Erythroblast (primary cell): ENCODE data around the gene BCAR3.
A peak's percentile ranks its signal among the peaks of the same experiment; 100 is the strongest.

Source experiments
- DNase-seq, 2 experiments: peaks; one replicate each; lab custom pipeline; 2025; lab: John Stamatoyannopoulos, UW
- GATA1 ChIP-seq: IDR thresholded peaks from 2 replicates; pipeline ENCODE4 v1.6.1; 2011; ENCODE audit warnings: low read depth, mild to moderate bottlenecking, control low read depth, low read length, moderate library complexity
- POLR2A ChIP-seq: IDR thresholded peaks from 2 replicates; pipeline ENCODE4 v1.6.1; 2011; ENCODE audit warnings: mild to moderate bottlenecking, low read length

The BCAR3 gene

DNA sequence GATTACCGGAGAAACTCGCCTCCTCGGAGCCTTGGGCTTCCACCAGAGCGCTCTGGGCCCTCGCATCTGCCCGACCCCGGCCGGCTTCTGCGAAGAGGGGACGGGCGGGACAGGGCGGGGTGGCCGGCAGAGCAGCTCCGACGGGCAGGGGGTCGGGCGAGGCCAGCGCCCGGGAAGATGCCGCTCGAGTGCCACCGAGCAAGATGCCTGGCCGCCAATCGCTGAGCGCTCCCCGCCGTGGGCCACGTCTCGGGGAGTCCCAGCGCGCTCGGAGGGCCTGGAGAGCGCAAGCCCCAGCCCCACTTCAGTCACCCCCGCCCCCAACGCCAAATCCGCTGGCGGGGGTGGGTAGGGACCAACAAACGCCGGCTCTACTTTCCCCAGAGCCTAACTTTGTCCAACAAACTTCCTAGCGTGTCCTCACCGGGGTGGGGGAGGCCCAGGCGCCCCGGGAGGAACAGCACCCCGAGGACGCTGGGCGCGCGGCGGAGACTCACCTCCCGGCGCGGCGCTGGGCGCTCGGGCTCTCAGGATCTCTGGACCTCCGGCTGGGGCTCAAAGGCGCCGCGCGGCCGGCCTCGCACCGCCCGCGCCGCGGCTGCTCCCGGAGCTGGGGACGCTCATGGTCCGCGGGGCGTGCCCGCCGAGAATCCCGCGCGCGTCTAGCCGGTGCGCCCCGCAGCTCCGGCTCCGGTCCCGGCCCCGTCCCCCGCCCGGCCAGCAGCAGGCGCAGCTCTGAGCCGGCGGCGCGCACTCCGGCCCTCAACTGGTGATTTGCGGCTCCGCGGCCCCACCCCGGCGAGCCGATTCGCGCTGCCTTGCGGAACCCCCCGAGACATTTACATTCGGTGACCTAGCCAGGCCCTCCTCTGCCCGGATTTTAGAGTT, at the start of gene BCAR3:
BCAR3 (minus strand) TSS at position 737 of the 888 bp plus-strand sequence. CDS start 6,907 bp downstream, outside the sequence.
- TF ChIP-seq POLR2A (no peak), GATA1 (no peak)
- peak; percentile 58 to 61 for DNase-seq

DNA sequence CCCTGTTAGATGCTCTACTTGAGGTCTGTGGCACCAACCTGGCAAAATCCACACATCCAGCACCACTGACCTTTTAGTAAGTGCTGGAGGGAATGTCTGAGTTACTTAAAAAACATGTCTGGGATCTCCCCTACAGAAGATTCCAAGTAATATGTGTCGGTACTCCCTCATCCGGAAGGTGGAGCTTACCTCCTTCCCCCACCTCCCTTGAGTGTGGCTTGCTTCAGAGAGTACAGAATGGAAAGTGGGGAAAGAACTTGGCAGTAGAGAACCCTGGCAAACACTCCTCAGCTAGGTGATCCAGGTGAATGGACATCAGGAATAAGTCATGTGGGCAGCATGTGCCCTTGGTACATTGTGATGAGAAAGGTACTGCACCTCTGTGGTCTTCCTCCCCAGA, 49.0 kb upstream of the BCAR3 start:
- no peak for TF ChIP-seq POLR2A
- no peak for DNase-seq

DNA sequence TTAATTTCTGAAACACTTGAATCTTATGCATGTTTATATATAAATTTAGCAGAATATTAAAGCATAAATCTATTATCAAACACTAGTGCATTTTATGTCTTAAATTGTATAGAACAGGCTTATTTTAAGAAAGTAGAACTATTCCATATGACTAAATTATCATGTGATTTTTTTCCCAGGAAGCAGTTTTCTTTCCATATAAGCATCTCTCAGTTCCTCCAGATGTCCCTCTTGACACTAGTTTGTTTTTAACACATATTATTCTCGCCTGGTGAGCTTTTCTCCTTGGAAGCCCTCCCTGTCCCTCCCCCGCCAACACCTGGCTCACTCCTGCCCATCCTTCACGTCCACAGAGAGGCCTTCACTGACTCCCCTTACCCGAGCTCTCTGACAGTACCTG, 48.3 kb upstream of the BCAR3 start:
- no peak for TF ChIP-seq GATA1
- TF ChIP-seq POLR2A, result no peak
- no peak for DNase-seq

DNA sequence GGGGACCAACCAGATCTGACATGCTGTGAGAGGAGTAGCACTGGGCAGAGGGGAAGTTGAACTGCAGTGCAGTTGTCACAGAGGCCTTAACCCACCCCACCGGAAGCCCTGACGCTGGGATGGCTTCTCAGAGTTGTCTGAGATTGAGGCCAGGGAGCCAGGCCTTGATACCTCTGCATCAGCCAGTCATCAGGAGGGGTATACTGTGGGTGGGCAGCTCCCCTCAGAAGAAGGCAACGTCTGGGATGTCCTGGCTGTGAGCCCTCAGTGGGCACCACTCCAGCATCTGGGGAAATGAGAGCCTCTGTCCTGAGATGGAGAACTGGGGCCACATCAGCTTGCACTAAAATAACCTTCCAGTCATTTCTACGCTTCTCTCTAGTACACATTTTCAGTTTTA, 47.9 kb upstream of the BCAR3 start:
- no peak for DNase-seq
- TF ChIP-seq POLR2A (no peak), GATA1 (no peak)

DNA sequence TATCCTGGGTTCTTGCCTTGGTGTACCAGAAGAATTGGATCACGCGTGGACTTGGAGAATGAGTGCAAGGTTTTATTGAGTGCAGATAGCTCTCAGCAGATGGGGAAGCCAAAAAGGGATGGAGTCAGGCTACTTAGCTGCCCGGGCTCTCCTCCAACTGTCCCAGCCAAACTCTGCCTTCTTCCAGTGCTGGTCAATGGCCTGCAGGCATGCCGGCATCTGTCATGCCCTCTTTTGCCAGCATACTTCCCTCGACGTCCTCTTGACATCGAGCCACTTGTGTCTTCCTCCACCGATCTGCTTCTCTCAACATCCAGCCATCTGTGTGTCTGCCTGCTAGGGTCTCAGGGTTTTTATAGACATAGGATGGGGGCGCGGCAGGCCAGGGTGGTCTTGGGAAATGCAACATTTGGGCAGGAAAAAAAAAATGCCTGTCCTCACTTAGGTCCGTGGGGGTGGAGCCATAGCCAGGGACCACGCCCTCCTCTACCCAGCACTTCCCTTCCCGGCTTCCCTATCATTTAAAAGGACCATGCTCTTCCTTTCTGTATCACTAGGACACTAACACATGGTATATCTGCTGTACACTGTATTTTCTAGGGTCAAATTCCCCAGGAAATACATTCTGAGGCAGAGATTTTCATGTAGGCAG, 47.0 kb upstream of the BCAR3 start:
- DNase-seq, result no peak
- no peak for TF ChIP-seq GATA1
- no peak for TF ChIP-seq POLR2A

DNA sequence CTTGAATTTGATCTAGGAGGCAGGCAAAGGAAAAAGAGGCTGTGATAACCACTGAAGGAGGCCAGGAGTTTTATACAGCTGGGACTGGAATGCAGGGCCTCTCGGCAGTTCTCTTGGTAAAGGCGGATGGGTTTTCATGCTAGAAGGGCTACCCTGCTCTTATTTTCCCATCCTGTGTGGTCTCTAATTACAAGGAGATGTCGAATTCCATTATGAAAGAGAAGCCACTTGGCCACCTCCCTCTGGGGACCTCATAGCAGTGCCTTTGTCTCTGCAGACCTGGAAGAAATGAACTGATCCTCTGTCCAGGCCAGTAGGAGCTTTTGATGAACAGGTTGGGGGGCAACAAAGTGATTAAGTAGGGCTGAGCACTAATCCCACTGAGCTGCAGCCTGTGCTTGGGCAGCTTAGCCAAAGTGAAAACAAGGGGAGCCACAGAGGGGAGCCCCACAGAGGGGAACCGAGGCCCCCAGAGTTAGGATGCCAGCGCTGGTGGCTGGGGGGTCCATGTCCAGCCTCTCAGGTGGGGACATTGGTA, 42.2 kb upstream of the BCAR3 start:
- no peak for DNase-seq
- no peak for TF ChIP-seq POLR2A
- TF ChIP-seq GATA1, result no peak

DNA sequence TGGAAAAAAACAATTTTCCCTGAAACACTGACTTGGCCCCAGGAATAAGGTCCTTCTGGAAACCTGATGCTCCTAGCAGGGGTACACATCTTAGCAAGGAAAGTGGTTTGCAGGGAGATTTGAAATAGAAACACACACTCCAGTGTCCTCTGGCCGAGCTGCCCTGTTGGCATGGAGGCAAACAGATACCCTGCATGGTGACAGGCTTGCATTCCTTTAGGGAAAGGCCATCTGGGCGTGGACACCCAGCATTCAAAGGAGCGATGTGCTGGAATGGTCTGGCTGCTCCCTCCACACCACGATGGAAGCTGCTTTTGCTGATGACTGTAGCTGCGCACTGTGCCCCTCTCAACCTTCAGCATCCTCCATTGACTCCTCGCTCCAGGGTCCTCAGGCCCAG, 41.5 kb upstream of the BCAR3 start:
- TF ChIP-seq GATA1, result no peak
- TF ChIP-seq POLR2A, result no peak
- DNase-seq, result no peak

DNA sequence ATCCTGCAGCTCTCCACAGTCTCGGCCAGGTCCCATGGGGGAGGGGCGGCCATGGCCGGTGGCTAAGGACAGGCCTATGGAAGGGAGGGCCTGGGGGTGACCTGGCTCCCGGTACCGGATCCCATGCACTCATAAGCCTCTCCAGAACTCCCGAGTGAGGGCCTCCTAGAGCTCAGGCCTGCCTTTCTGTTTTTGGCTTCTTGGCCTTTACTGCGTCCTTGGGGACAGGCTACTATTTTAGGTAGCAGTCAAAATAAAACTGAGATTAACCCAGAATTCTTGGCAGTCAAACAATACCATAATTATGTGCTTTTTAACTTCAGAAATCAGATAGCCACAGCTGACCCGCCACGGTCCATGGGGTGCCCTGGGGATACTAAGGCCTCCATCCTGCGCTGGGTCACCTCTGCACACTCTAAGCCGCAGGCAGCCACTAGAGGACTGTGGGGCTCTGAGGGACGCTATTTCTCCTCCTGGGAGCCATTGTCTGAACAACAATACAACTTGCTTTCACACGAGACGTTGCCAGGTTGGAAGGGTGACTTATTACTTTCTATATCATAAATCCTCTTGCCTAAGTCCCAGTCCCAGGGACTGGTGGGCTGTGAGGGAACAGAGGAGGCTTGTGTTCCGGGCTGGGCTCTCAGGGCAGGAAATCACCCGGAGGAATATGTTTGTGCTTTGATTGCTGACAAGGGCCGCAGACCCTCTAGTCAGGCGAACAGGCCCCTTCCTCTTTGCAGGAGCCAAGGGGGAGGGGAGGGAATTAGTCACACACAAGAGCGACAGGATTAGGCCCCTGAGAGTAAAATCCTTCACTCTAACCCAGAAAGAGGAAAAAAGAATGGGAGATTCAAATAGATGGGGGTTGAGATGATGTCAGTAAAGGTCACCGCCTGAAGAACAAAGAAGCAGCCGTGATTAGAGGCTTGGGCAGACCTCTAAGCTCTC, 40.7 kb upstream of the BCAR3 start:
- no peak for TF ChIP-seq POLR2A
- TF ChIP-seq GATA1, result no peak
- DNase-seq, result no peak

DNA sequence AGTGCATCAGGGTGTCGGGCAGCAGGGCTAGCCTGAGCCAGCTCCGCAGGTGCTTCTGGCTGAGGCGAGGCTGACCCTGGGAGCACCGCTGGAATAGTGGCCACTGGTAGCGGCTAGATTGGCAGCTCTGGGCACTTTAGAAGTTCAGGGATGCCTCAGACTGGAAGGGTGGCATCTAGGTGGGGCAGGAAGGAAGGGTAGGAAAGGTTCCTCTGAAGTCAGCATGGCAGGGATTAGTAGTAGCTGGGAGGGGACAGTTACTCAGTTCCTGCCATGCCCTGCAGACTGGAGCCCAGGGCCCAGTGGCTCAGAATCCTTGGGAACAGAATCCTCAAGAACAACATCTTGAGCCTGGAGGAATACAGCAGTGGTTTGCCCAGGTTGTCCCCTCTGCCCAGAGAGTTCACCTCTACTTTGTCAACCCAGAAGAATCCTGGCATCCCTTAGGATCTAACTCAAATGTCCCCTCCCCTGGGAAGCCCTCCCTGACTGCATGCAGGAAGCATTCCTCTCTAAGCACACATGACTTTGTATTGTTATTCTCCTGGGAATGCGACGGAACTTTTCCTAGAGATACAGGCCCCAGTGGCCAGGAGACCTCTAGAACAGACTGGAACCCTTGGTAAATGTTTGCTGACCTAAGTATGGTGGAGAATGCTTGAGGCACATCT, 39.5 kb upstream of the BCAR3 start:
- TF ChIP-seq POLR2A, result no peak
- TF ChIP-seq GATA1, result no peak

DNA sequence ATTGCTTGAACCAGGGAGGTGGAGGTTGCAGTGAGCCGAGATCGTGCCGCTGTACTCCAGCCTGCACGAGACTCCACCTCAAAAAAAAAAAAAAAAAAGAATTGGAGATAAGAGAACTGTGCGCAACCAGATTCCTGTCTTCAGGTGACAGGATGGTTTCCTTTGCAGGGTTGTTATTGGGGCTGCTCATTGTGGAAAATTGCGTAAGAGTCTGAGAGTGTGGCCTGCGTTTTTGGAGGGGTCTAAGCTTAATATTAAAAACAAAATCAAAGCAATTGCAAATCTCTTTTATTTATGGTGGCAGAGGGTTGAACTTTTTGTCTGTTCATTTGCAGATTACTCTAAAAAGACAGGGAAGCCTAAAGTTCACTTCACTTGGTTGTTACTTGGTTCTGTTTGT, 36.0 kb upstream of the BCAR3 start:
- DNase-seq, result no peak
- no peak for TF ChIP-seq POLR2A
- TF ChIP-seq GATA1, result no peak

More for the DNA sequence above, 39.5 kb upstream of the BCAR3 start:
- DNase-seq, result no peak

DNA sequence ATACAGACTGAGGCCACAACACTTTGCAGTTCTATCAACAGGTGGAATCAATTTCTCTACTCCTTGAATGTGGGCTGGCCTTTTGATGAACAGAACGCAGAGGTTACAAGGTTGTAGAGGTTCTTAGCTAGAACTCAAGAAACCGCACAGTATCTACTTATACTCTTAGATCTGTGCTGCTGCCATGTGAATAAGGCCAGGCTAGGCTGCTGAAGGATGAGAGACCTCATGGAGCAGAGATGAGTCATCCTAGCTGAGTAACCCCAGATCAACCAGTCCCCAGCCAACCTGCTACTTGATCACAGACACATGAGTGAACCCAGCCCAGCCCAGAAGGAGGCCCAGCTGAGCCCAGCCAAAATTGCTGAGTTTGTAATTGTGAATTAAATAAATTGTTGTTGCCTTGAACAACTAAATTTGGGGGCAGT, 35.3 kb upstream of the BCAR3 start:
- DNase-seq, result peak; percentile 15 to 32
- TF ChIP-seq POLR2A (no peak), GATA1 (no peak)

DNA sequence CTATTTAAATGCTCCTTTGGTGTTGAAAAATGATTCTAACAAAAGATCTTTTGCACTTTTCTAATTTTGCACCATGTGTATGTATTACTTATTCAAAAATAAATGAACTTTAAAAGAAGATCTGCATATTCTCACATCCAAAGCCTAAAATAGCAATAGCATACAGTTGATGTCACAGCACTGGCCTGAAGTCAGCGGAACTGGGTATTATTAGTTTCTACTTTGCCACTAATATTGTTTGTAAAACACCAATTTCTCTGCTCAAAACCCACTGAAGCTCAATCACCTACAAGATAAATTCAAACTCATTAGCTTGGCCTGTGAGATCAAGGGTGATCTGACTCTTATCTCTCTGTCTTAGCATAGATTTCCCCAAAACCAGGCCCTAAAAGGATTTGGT, 34.5 kb upstream of the BCAR3 start:
- TF ChIP-seq POLR2A (no peak), GATA1 (no peak)
- DNase-seq, result no peak
